ENCODE results near the gene INPP4B. TPM values are rescaled to one million over a fixed set of nuclear protein-coding genes. Genes with fewer than 3 reads are reported as not detected.

The INPP4B gene
- total RNA-seq, 1 donor = 46.9 TPM

DNA sequence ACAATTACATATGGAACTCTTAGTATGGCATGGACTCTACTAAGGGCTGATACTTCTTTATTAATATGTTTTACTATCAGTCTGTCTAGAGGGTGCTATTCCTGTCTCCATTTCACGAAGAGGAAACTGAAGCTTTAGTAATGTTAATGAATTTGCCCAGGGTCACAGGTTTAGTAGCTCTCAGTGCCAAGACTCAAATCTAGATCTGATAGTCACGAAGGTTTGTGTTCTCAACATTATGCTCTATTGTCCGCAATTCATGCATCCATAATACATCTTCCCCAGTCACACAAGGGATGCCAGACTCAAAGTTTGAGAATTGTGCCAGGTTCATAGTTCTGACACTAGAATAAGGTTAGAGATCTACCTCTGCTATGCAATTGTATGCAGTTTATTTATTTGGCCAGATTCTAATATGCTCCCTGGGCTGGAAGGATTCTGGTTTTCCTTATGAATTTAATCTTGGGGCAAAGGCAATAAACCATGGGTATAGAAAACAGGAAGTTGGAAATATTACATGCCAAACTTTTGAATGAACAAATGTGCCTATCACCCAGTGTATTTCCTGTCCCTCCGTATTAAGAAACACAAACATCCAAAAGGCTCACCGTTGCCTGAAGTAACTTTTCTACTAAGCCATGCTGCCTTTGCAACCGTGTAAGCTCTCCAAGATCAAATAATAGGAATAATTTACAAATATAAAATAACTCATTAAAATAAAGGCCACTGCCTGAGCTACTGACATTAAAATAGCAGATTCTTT lies 478.5 kb downstream of the INPP4B start:
- peaks cover 7% of the 10 kb centered on the region for H3K4me1 ChIP-seq (ENCODE audit: insufficient read depth, low read length)
- H3K27me3 ChIP-seq (ENCODE audit: insufficient read depth, low read length) = no peaks in the 10 kb centered on the region
- no peak overlapping the region for H3K4me3 ChIP-seq (ENCODE audit: low read length)
- H3K9me3 ChIP-seq (ENCODE audit: low read depth, low read length) = no peaks in the 10 kb centered on the region

DNA sequence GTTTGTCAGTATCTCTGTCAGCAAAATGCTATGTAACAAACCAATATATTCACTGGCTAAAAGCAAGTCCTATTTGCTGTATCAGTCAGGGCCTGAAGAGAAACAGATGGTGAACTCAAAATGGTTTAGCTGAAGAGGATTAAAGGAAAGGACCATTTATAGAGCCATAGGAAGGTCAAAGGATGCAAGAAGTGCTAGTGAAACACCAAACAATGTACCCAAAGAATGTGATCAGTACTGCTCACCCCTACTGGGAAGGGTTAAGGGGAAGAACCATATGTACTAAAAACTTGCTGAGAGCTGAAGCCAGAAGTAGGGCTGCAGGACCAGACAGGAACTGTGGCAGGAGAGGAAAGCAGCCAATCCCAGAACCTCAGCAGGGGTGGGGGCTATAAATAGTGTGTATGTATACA lies 479.3 kb downstream of the INPP4B start:
- H3K4me3 ChIP-seq (ENCODE audit: low read length) = no peak overlapping the region
- peaks cover 7% of the 10 kb centered on the region for H3K4me1 ChIP-seq (ENCODE audit: insufficient read depth, low read length)
- no peaks in the 10 kb centered on the region for H3K9me3 ChIP-seq (ENCODE audit: low read depth, low read length)
- H3K27me3 ChIP-seq (ENCODE audit: insufficient read depth, low read length) = no peaks in the 10 kb centered on the region

DNA sequence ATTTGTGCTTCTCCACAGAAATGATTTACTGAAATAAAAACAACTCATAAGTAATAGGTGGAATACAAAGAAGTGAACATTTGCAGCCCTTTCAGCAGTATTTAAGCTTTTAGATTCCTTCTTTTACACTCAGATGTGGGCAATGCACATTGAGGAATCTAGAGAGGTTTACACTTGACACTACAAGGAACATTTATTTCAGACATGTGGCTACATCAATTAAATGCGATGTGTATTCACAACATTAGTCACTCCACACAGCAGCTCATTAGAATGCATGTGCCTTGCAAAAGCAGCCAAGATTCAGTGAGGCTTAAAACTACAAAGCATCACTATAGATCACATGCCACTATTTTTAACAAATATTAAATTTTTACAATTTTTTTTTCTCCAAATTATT lies 480.7 kb downstream of the INPP4B start:
- no peaks in the 10 kb centered on the region for H3K9me3 ChIP-seq (ENCODE audit: low read depth, low read length)
- H3K4me1 ChIP-seq (ENCODE audit: insufficient read depth, low read length) = peaks cover 7% of the 10 kb centered on the region
- H3K27me3 ChIP-seq (ENCODE audit: insufficient read depth, low read length) = no peaks in the 10 kb centered on the region
- H3K4me3 ChIP-seq (ENCODE audit: low read length) = no peak overlapping the region

DNA sequence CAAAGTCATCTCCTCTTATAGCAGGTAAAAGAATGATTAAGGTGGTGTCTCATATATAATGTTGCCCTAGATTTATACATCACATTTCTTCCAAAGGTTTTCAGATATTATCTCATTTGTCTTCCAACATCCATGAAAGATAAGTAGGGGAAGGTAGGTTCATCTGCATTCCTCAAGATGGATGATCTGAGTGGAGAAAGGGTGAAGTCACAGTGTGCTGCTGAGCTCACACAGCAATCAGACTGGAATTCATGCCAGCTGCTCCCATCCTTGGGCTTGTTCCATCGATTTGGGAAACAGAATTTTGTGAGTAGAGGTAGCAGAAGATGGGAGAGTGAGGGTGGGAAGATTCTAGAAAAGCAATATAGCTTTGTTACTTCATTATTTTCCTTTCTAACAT lies 482.4 kb downstream of the INPP4B start:
- Histone ChIP-seq H3K4me3 (ENCODE audit: low read length) (no peak overlapping the region), H3K9me3 (ENCODE audit: low read depth, low read length) (no peaks in the 10 kb centered on the region), H3K27me3 (ENCODE audit: insufficient read depth, low read length) (no peaks in the 10 kb centered on the region), H3K4me1 (ENCODE audit: insufficient read depth, low read length) (peaks cover under 1% of the 10 kb centered on the region)

DNA sequence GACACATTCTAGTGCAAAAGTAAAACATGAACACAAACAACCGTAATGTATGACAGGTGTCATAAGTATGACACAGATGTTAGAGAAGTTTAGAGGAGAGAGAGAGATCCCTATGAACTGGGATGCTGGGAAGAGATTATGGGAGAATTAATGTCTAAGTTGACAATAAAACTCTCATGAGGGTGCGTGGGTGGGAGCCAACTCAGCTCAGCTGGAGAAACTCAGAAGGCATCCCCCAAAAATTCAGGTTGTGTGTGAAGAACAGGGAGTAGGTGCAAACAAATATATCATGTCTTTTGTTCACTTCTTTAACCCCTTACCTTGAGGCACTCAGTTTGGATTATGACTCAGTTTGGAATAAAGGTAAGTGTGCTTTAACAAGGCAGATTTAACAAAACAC lies 484.1 kb downstream of the INPP4B start:
- Histone ChIP-seq H3K4me3 (ENCODE audit: low read length) (no peak overlapping the region), H3K27me3 (ENCODE audit: insufficient read depth, low read length) (no peaks in the 10 kb centered on the region), H3K9me3 (ENCODE audit: low read depth, low read length) (no peaks in the 10 kb centered on the region), H3K4me1 (ENCODE audit: insufficient read depth, low read length) (peaks cover 2% of the 10 kb centered on the region)

DNA sequence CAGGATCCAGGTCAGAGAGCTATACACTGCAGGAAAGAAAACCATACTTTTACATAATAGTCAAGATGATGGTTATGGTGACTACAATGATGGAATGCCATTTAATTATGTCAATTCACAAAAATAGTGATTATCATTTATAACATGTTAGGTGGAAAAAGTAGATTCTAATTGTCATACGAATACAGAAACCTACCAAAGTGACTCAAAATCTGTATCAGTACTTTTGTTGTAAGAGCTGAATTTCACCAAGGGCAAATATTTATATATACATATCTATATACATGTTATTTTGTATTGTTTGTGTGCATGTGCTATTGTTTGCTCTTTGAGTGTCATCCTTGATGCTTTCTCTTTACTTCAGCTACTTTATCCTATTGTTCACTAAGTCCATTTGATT lies 485.4 kb downstream of the INPP4B start:
- Histone ChIP-seq H3K9me3 (ENCODE audit: low read depth, low read length) (no peaks in the 10 kb centered on the region), H3K4me3 (ENCODE audit: low read length) (no peak overlapping the region), H3K4me1 (ENCODE audit: insufficient read depth, low read length) (peaks cover 10% of the 10 kb centered on the region), H3K27me3 (ENCODE audit: insufficient read depth, low read length) (no peaks in the 10 kb centered on the region)

DNA sequence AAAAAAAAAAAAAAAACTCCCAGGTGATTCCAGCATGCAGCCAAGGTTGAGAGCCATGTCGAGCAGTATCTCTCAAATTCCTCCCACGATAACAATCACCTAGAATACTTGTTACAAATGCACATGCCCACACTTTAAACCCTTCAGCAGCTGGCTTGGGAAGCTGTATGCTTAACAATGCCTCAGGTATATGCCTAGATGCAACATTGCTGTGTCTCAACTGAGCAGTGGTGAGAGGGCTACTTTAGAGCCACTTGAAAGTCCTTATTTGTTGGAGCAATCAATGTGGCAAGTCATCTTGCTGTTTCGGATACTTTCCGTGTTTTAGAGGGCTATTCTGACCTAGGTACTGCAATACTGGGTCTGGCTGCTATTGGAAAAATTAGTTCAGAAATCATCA lies 487.4 kb downstream of the INPP4B start:
- Histone ChIP-seq H3K27me3 (ENCODE audit: insufficient read depth, low read length) (no peaks in the 10 kb centered on the region), H3K4me1 (ENCODE audit: insufficient read depth, low read length) (peaks cover 16% of the 10 kb centered on the region), H3K4me3 (ENCODE audit: low read length) (no peak overlapping the region), H3K9me3 (ENCODE audit: low read depth, low read length) (no peaks in the 10 kb centered on the region)

DNA sequence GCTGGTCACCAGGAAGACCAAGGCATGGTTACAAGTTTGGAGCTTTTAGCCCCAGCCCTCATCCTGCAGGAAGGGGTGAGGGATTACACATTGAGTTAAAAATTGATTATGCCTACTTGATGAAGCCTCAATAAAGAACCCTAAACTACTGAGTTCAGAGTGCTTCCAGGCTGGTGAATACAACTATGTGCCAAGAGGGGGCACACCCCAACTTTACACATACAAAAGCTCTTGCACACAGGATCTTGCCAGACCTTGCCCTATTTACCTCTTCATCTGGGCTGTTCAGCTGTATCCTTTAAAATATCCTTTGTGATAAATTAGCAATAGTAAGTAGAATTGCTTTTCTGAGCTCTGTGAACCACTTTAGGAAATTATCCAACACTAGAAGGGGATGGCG lies 489.3 kb downstream of the INPP4B start:
- H3K4me3 ChIP-seq (ENCODE audit: low read length) = no peak overlapping the region

DNA sequence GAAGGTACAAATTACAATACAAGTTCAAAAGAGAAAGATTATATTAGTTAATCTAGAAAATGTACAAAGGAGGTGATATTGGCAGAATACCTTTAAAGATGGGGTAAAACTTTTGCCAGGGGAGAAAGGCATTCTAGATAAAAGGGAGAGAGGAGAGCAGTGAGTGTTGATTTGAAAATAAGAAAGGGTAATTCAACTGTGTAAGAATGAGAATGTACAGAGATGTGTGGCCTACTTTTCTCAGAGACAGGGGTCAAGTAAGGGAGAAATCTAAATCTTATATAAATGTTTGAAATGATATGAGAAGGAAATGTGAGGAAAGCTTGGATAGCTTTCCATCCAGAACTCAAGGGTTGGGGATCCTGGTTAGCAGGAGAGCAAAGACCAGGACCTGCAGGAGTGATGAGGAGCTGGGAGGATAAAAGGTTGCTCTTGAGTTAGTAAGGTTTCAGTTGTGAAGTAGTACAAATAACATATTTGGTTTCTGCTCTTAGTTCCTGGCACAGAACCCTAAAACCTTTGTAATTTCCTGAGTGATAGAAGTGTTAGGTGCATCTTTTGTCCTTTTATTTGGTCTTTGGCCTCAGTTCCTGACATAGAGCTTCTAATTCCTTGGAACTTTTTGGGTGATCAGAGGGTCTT lies 489.9 kb downstream of the INPP4B start:
- Histone ChIP-seq H3K4me3 (ENCODE audit: low read length) (no peak overlapping the region), H3K27me3 (ENCODE audit: insufficient read depth, low read length) (no peaks in the 10 kb centered on the region), H3K4me1 (ENCODE audit: insufficient read depth, low read length) (peaks cover 19% of the 10 kb centered on the region), H3K9me3 (ENCODE audit: low read depth, low read length) (no peaks in the 10 kb centered on the region)

More for the DNA sequence above, 489.3 kb downstream of the INPP4B start:
- H3K9me3 ChIP-seq (ENCODE audit: low read depth, low read length) = no peaks in the 10 kb centered on the region
- no peaks in the 10 kb centered on the region for H3K27me3 ChIP-seq (ENCODE audit: insufficient read depth, low read length)
- H3K4me1 ChIP-seq (ENCODE audit: insufficient read depth, low read length) = peaks cover 19% of the 10 kb centered on the region

DNA sequence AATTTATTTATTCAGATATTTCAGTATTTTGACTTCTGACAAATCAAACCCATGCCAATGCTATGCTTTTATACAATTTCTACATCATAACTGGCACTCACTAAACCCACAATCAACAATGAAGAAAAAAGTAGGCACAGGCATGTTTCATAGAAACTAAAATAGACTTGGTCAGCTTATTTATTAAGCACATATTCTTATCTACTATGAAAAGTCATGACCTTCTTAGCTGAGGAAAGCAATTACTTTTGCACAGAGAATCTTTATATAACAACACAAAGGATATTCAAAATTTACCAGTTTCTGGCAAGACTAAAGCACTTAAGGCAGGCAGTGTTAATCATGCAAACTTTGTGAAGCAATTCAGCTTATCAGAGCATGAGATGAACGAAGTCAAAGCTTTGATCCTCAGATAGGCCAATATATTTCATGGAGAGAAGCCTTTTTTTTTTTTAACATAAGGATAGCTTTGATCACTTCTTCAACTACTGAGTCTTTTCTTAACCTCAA lies 490.6 kb downstream of the INPP4B start:
- Histone ChIP-seq H3K4me1 (ENCODE audit: insufficient read depth, low read length) (peaks cover 23% of the 10 kb centered on the region), H3K9me3 (ENCODE audit: low read depth, low read length) (no peaks in the 10 kb centered on the region), H3K4me3 (ENCODE audit: low read length) (no peak overlapping the region), H3K27me3 (ENCODE audit: insufficient read depth, low read length) (no peaks in the 10 kb centered on the region)

DNA sequence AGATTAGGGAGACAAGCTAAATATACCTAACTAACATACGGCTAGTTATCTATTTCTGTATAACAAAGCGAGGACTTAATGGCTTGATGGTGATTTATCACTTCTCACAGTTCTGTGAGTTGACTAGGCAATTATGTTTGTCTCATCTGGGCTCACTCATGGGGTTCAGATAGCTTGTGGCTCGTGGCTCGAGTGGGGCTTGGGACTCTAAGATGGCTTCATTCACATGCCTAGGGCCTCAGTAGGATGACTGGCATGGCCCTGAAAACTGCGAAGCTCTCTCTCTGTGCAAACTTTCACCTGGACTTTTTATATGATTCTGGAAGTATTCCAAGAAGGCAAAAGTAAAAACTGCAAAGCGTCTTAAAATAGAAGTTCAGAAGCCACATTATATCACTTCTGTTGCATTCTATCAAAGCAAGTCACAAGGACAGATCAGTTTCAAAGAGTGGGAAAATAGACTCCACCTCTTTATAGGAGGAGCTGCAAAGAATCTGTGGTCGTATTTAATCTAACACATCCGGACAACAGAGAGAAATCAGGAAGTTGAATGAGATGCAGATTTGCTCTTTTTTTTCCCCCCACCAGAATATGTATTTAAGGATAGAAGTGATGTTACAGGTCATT lies 491.2 kb downstream of the INPP4B start:
- H3K4me1 ChIP-seq (ENCODE audit: insufficient read depth, low read length) = peaks cover 23% of the 10 kb centered on the region
- H3K4me3 ChIP-seq (ENCODE audit: low read length) = no peak overlapping the region
- no peaks in the 10 kb centered on the region for H3K9me3 ChIP-seq (ENCODE audit: low read depth, low read length)

DNA sequence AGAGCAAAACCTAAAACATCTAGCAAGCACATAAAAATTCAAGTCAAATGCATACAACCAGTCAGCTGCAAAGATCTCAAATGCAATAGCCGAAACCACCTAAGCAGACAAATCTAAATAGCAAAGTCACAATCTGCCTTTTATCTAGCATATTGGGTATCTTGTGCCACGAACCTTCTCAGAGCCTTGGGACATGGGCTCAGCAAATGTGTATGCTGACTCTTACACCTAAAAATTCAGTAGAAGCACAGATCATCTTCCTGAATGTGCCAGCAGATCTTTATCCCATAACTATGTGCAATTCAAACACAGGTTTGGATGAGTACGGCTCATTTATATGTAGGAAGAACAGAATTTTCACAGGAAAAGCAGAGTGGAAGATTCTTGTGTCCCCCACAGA lies 492.1 kb downstream of the INPP4B start:
- Histone ChIP-seq H3K4me1 (ENCODE audit: insufficient read depth, low read length) (peaks cover 23% of the 10 kb centered on the region), H3K27me3 (ENCODE audit: insufficient read depth, low read length) (no peaks in the 10 kb centered on the region), H3K4me3 (ENCODE audit: low read length) (no peak overlapping the region), H3K9me3 (ENCODE audit: low read depth, low read length) (no peaks in the 10 kb centered on the region)

More for the DNA sequence above, 491.2 kb downstream of the INPP4B start:
- no peaks in the 10 kb centered on the region for H3K27me3 ChIP-seq (ENCODE audit: insufficient read depth, low read length)

DNA sequence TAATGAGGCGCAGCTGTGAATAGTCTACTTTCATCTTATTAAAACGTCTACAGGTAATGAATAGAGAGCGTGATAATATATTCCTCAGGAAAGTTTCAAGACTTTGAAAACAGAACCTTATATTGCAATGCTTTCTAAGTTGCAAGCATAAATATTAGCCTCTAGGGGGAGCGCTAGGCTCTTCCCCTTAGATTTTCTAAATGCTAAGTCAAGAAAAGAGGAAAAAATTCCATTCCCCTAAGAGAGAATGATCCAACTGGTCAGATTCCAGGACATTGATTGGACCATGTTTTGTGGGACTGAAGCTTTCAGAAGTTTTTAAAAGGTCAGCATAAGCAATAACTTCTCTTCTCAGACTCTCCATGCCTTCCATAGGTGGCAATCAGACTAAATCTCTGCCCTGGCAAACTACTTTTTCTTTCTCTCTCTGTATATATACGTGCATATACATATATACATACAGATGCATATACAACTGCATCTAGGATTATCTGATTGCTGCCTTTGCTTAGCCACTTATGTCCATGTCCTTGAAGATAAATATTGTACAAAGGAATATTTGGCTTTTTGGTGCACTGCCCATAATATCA lies 492.9 kb downstream of the INPP4B start:
- peaks cover 23% of the 10 kb centered on the region for H3K4me1 ChIP-seq (ENCODE audit: insufficient read depth, low read length)
- H3K4me3 ChIP-seq (ENCODE audit: low read length) = no peak overlapping the region
- H3K9me3 ChIP-seq (ENCODE audit: low read depth, low read length) = no peaks in the 10 kb centered on the region
- H3K27me3 ChIP-seq (ENCODE audit: insufficient read depth, low read length) = no peaks in the 10 kb centered on the region

DNA sequence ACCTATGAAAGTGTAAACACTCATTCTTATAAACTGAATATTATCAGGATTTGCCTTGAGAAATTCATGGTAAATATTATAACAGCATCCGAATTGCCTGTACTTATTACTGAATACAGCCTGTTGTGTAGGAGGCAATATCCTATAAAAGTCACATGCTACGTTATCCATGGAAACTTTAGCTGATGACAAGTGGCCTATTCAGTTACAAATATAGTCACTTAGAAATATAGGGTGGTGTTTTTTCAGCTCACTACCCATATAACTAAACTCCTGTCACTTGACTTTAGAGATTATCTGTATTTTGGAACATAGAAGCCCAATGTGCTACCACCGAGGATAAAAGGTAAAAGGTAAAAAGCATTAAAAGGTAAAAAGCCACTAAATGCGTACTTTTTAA lies 493.4 kb downstream of the INPP4B start:
- Histone ChIP-seq H3K9me3 (ENCODE audit: low read depth, low read length) (no peaks in the 10 kb centered on the region), H3K4me1 (ENCODE audit: insufficient read depth, low read length) (peaks cover 23% of the 10 kb centered on the region), H3K4me3 (ENCODE audit: low read length) (no peak overlapping the region), H3K27me3 (ENCODE audit: insufficient read depth, low read length) (no peaks in the 10 kb centered on the region)

DNA sequence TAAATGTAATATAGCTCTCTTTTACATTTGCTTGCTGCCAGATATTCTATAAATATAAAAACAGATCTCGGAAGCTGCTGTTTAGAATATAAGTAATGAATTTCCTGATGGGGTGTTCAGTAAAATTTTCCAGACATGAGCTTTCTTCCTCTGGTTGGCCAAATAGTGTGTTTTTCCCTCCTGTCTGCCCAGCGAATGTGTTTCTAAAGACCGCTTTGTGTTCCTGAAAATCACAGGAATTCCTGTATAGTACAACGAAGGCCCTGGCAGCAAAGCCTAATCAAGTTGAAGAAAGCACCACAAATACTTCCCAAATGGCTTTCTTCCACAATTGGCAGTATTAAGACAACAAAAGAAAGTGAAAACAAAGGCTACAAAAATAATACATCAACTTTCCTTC lies 494.1 kb downstream of the INPP4B start:
- no peaks in the 10 kb centered on the region for H3K27me3 ChIP-seq (ENCODE audit: insufficient read depth, low read length)
- H3K9me3 ChIP-seq (ENCODE audit: low read depth, low read length) = no peaks in the 10 kb centered on the region
- no peak overlapping the region for H3K4me3 ChIP-seq (ENCODE audit: low read length)
- H3K4me1 ChIP-seq (ENCODE audit: insufficient read depth, low read length) = peaks cover 20% of the 10 kb centered on the region

Measured in mononuclear cell (primary cell).